Prostate gland (tissue), 2 donors: ENCODE measurements around the gene CAPRIN1.

Experiments used
- POLR2AphosphoS5 ChIP-seq: sonication (generic); formaldehyde crosslinking; IDR thresholded peaks from one replicate; pipeline ENCODE4 v1.6.1; 2017; ENCODE audit warnings: antibody characterized with exemption
- TF ChIP-seq, protein P1 (sequence below), 4 experiments: fragments of 200-600 bp in 2 of 4; fragments of 450-650 bp in 2 of 4; sonication (generic) in 2 of 4; IDR thresholded peaks; 1 replicate in 3 of 4; 2 replicates in 1 of 4; pipeline ENCODE4 v1.5.1; 2016 to 2019; ENCODE audit warnings: antibody characterized with exemption in 4 of 4, mild to moderate bottlenecking in 2 of 4, moderate library complexity in 2 of 4

DNA sequence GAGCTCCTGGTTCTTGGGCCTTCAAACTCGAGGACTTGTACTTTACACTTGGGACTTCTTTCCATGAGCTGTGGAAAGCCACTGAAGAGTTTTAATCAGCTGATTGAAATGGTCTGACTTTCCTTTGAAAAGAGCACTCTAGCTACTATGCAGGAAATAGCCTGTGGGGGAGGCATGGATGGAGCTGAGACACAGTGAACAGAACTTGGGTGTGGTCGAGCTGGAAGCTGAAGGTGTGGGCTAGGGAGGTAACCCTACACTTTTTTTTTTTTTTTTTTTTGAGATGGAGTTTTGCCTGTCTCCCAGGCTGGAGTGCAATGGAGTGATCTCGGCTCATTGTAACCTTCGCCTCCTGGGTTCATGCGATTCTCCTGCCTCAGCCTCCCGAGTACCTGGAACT lies 17.5 kb upstream of the CAPRIN1 start:
- TF ChIP-seq, protein P1, sequence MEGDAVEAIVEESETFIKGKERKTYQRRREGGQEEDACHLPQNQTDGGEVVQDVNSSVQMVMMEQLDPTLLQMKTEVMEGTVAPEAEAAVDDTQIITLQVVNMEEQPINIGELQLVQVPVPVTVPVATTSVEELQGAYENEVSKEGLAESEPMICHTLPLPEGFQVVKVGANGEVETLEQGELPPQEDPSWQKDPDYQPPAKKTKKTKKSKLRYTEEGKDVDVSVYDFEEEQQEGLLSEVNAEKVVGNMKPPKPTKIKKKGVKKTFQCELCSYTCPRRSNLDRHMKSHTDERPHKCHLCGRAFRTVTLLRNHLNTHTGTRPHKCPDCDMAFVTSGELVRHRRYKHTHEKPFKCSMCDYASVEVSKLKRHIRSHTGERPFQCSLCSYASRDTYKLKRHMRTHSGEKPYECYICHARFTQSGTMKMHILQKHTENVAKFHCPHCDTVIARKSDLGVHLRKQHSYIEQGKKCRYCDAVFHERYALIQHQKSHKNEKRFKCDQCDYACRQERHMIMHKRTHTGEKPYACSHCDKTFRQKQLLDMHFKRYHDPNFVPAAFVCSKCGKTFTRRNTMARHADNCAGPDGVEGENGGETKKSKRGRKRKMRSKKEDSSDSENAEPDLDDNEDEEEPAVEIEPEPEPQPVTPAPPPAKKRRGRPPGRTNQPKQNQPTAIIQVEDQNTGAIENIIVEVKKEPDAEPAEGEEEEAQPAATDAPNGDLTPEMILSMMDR (IDR thresholded peaks at IDR 0.05), result no peak
- TF ChIP-seq POLR2AphosphoS5, result no peak
